GM23338 (cell line): ENCODE data around the gene HLA-DPB1. TPM values are rescaled to one million over a fixed set of nuclear protein-coding genes. Genes with fewer than 3 reads are reported as not detected.
A peak's percentile ranks its signal among the peaks of the same experiment; 100 is the strongest.

Source experiments
- ATAC-seq: fragments of 200-7000 bp; cut with Tn5 transposase; 3 replicates; pipeline ENCODE4 v1.9.1; 2020
- DNase-seq: peaks from one replicate; pipeline ENCODE4 v3.0.0-alpha.2; 2015; ENCODE audit warnings: low spot score
- H2AFZ ChIP-seq: fragments of 200-600 bp; sonication (generic); 2 replicates; pipeline ENCODE4 v1.8.0; 2016; ENCODE audit warnings: antibody characterized with exemption, mild to moderate bottlenecking, moderate library complexity
- H3F3A ChIP-seq: fragments of 200-600 bp; sonication (generic); replicated peaks from 2 replicates; pipeline ENCODE4 v1.8.0; 2017; ENCODE audit warnings: antibody characterized with exemption, mixed run types, low read depth
- H3K27ac ChIP-seq: fragments of 200-600 bp; sonication (generic); 2 replicates; pipeline ENCODE4 v1.6.1; 2016; ENCODE audit warnings: low read depth
- H3K27me3 ChIP-seq: fragments of 200-600 bp; sonication (generic); 2 replicates; pipeline ENCODE4 v1.8.0; 2016; ENCODE audit warnings: mild to moderate bottlenecking, mixed run types, moderate library complexity; ENCODE audit not compliant: insufficient read depth
- H3K36me3 ChIP-seq: fragments of 200-600 bp; sonication (generic); 2 replicates; pipeline ENCODE4 v1.8.0; 2016; ENCODE audit warnings: mild to moderate bottlenecking; ENCODE audit not compliant: insufficient read depth
- H3K4me1 ChIP-seq: fragments of 200-600 bp; sonication (generic); 2 replicates; pipeline ENCODE4 v1.8.0; 2016; ENCODE audit warnings: mild to moderate bottlenecking, moderate library complexity; ENCODE audit not compliant: insufficient read depth
- H3K4me2 ChIP-seq: fragments of 200-600 bp; sonication (generic); 2 replicates; pipeline ENCODE4 v1.7.1; 2017; ENCODE audit warnings: mixed run types
- H3K4me3 ChIP-seq: fragments of 200-600 bp; sonication (generic); 2 replicates; pipeline ENCODE4 v1.6.1; 2016; ENCODE audit warnings: mixed run types
- H3K79me2 ChIP-seq: fragments of 200-600 bp; sonication (generic); replicated peaks from 2 replicates; pipeline ENCODE4 v1.8.0; 2017; ENCODE audit warnings: mild to moderate bottlenecking; ENCODE audit not compliant: insufficient read depth
- H3K9me2 ChIP-seq: fragments of 200-600 bp; sonication (generic); 2 replicates; pipeline ENCODE4 v1.8.0; 2017; ENCODE audit not compliant: insufficient read depth
- H4K20me1 ChIP-seq: fragments of 200-600 bp; sonication (generic); replicated peaks from 2 replicates; pipeline ENCODE4 v1.8.0; 2017; ENCODE audit warnings: mild to moderate bottlenecking; ENCODE audit not compliant: insufficient read depth
- H3K27ac Mint-ChIP-seq: 2 replicates; pipeline ENCODE4 v1.8.0; 2020; ENCODE audit warnings: inconsistent platforms, mild to moderate bottlenecking, moderate library complexity, mixed read lengths
- H3K27me3 Mint-ChIP-seq: 3 replicates; pipeline ENCODE4 v1.8.0; 2022; ENCODE audit warnings: low read depth, mild to moderate bottlenecking, moderate library complexity, mixed read lengths, inconsistent platforms; ENCODE audit not compliant: insufficient read depth, poor library complexity
- H3K36me3 Mint-ChIP-seq: 3 replicates; pipeline ENCODE4 v1.8.0; 2021; ENCODE audit warnings: low read depth, mild to moderate bottlenecking, inconsistent platforms, moderate library complexity, mixed read lengths
- H3K4me1 Mint-ChIP-seq: 3 replicates; pipeline ENCODE4 v1.8.0; 2020; ENCODE audit warnings: mild to moderate bottlenecking, inconsistent platforms, mixed read lengths
- H3K4me3 Mint-ChIP-seq: 3 replicates; pipeline ENCODE4 v1.8.0; 2021; ENCODE audit warnings: moderate library complexity, mild to moderate bottlenecking, inconsistent platforms, mixed read lengths
- H3K9me3 Mint-ChIP-seq: 3 replicates; pipeline ENCODE4 v1.8.0; 2020; ENCODE audit warnings: moderate library complexity, mild to moderate bottlenecking, inconsistent platforms, mixed read lengths
- CREB1 ChIP-seq: fragments of 250-450 bp; sonication (Bioruptor Pico); IDR thresholded peaks from 2 replicates; pipeline ENCODE4 v1.5.0; 2020; ENCODE audit warnings: low read depth, mild to moderate bottlenecking, moderate library complexity
- EZH2 ChIP-seq: fragments of 200-600 bp; sonication (generic); IDR thresholded peaks from one replicate; pipeline ENCODE4 v1.8.0; 2017; ENCODE audit warnings: antibody characterized with exemption, mild to moderate bottlenecking, low read depth; ENCODE audit not compliant: unreplicated experiment
- NANOG ChIP-seq: IDR thresholded peaks from 2 replicates; pipeline ENCODE4 v1.6.1; 2016; ENCODE audit warnings: antibody characterized with exemption, borderline replicate concordance
- POLR2AphosphoS5 ChIP-seq: IDR thresholded peaks from 2 replicates; pipeline ENCODE4 v1.6.1; 2016; ENCODE audit warnings: antibody characterized with exemption, low read depth
- STAT1 ChIP-seq: IDR thresholded peaks from one replicate; pipeline ENCODE4 v1.6.1; 2016; ENCODE audit warnings: antibody characterized with exemption; ENCODE audit not compliant: unreplicated experiment
- ZNF114 ChIP-seq: fragments of 250-450 bp; sonication (Bioruptor Pico); IDR thresholded peaks from 2 replicates; pipeline ENCODE4 v1.5.0; 2020; ENCODE audit warnings: mild to moderate bottlenecking, moderate library complexity
- ZNF331 ChIP-seq: fragments of 250-450 bp; sonication (Bioruptor Pico); IDR thresholded peaks from 2 replicates; pipeline ENCODE4 v1.5.0; 2020; ENCODE audit warnings: low read depth, mild to moderate bottlenecking, moderate library complexity
- polyA plus RNA-seq: library from polyadenylated mRNA; unstranded; fragments of >200 nt; fragmentation: Nextera tagmentation; extraction: Ambion mirVana; gene quantifications from 2 replicates; pipeline ENCODE4 v1.2.1, GENCODE V29; 2016
- total RNA-seq: library from RNA; depleted of rRNA; stranded (reverse); fragments of >200 nt; shearing (Covaris generic); gene quantifications from 2 replicates; pipeline ENCODE4 v1.2.3, GENCODE V29; 2014
- TF ChIP-seq, protein P1 (sequence below): IDR thresholded peaks from one replicate; pipeline ENCODE4 v1.6.1; 2018; ENCODE audit warnings: antibody characterized with exemption; ENCODE audit not compliant: unreplicated experiment
- TF ChIP-seq, protein P2 (sequence below), 2 experiments: fragments of 200-600 bp in 1 of 2; sonication (generic) in 1 of 2; conservative IDR thresholded peaks; 2 replicates each; pipeline versions ENCODE4 v1.5.1 to v1.6.1; 2016 to 2017; ENCODE audit warnings: antibody characterized with exemption in 2 of 2, low read depth in 2 of 2, mild to moderate bottlenecking in 2 of 2, moderate library complexity in 1 of 2

Gene HLA-DPB1
- total and polyA plus RNA-seq, 2 experiments from 2014 or later = 22.0 to 37.6 TPM

DNA sequence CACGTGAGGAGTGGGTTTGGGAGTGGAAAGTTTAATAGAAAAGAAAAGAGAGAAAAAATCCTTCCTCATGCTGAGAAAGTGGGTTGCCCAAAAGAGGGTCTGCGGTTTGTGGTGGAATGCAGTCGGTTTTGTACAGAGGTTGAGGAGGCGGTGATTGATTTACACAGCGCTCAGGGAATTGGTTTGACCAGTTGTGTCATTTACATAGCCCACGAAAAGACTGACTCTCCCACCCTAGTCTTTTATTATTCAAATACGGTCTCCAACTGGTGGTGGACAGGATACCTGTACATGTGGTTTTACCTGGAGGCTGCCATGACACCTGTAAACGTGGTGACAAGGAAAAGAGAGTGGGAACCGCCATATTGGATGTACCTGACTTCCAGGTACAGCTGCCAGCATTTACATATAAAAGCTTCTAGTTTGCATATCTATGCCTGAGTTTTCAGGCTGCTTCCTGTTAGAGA is 42.1 kb downstream of the HLA-DPB1 start (continued):
- TF ChIP-seq, protein P1, sequence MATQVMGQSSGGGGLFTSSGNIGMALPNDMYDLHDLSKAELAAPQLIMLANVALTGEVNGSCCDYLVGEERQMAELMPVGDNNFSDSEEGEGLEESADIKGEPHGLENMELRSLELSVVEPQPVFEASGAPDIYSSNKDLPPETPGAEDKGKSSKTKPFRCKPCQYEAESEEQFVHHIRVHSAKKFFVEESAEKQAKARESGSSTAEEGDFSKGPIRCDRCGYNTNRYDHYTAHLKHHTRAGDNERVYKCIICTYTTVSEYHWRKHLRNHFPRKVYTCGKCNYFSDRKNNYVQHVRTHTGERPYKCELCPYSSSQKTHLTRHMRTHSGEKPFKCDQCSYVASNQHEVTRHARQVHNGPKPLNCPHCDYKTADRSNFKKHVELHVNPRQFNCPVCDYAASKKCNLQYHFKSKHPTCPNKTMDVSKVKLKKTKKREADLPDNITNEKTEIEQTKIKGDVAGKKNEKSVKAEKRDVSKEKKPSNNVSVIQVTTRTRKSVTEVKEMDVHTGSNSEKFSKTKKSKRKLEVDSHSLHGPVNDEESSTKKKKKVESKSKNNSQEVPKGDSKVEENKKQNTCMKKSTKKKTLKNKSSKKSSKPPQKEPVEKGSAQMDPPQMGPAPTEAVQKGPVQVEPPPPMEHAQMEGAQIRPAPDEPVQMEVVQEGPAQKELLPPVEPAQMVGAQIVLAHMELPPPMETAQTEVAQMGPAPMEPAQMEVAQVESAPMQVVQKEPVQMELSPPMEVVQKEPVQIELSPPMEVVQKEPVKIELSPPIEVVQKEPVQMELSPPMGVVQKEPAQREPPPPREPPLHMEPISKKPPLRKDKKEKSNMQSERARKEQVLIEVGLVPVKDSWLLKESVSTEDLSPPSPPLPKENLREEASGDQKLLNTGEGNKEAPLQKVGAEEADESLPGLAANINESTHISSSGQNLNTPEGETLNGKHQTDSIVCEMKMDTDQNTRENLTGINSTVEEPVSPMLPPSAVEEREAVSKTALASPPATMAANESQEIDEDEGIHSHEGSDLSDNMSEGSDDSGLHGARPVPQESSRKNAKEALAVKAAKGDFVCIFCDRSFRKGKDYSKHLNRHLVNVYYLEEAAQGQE = no peak

DNA sequence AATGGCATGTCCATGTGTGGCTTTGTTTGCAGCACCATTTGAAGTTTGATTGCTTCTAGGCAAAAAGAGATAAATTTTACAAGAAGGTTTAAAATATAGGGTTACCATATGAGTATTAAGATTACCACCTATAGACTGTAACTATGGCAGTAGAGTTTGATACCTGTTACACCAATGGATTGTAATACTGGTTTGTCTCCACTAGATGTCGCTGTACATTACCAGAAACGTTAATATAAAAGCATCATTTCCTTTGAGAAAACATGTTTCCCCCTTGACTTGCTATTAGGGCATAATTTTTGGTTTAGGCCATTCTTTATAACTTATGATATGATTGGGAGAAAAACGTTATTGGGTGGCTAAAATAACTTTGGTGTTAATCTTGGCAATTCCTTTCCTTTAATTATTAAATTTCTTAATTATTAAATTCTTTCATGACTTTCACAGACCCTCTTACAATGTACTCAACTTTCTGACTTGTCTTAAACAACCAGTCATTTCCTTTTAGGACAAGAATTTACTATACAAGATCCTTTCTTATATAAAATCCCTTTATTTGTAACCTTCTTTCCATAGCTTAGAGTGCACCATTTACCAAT is 42.8 kb downstream of the HLA-DPB1 start:
- H3K27ac Mint-ChIP-seq = peak overlapping the region; percentile 99
- 0 out of 2 replicates have a peak, but pooled peaks cover 2% of the 10 kb centered on the region for H3F3A ChIP-seq
- no peak for TF ChIP-seq NANOG
- TF ChIP-seq ZNF114 = no peak
- TF ChIP-seq CREB1 (CRISPR knock-in tag) = no peak
- no peak for TF ChIP-seq STAT1
- TF ChIP-seq EZH2 = no peak
- no peak for TF ChIP-seq POLR2AphosphoS5
- TF ChIP-seq, protein P2, sequence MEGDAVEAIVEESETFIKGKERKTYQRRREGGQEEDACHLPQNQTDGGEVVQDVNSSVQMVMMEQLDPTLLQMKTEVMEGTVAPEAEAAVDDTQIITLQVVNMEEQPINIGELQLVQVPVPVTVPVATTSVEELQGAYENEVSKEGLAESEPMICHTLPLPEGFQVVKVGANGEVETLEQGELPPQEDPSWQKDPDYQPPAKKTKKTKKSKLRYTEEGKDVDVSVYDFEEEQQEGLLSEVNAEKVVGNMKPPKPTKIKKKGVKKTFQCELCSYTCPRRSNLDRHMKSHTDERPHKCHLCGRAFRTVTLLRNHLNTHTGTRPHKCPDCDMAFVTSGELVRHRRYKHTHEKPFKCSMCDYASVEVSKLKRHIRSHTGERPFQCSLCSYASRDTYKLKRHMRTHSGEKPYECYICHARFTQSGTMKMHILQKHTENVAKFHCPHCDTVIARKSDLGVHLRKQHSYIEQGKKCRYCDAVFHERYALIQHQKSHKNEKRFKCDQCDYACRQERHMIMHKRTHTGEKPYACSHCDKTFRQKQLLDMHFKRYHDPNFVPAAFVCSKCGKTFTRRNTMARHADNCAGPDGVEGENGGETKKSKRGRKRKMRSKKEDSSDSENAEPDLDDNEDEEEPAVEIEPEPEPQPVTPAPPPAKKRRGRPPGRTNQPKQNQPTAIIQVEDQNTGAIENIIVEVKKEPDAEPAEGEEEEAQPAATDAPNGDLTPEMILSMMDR (conservative IDR thresholded peaks at IDR 0.05; ENCODE audit: low read depth in 2 of 2) = peak; percentile 69 to 91
- TF ChIP-seq ZNF331 = no peak
- H4K20me1 ChIP-seq = no peaks in the 10 kb centered on the region
- H3K36me3 ChIP-seq = no peaks in the 10 kb centered on the region
- peak; percentile 3; the same call in 2 of the 3 replicates for ATAC-seq
- H3K27me3 ChIP-seq = no peaks in the 10 kb centered on the region
- no peak overlapping the region for H2AFZ ChIP-seq
- peaks cover 47% of the 10 kb centered on the region for H3K79me2 ChIP-seq
- peaks cover 46% of the 10 kb centered on the region for H3K36me3 Mint-ChIP-seq
- DNase-seq = peak; percentile 80
- H3K9me2 ChIP-seq = no peaks in the 10 kb centered on the region
- H3K27me3 Mint-ChIP-seq = peaks cover 19% of the 10 kb centered on the region
- peaks cover 51% of the 10 kb centered on the region for H3K4me1 Mint-ChIP-seq
- peaks cover 21% of the 10 kb centered on the region for H3K9me3 Mint-ChIP-seq
- peak overlapping the region; percentile 99 for H3K4me3 Mint-ChIP-seq
- H3K4me2 ChIP-seq = peak overlapping the region; percentile 82
- H3K27ac ChIP-seq = peak overlapping the region; percentile 99
- H3K4me1 ChIP-seq = peaks cover 46% of the 10 kb centered on the region
- H3K4me3 ChIP-seq = peak overlapping the region; percentile 90
